Fibroblast of villous mesenchyme (primary cell): ENCODE measurements around the gene MED8. TPM values are rescaled to one million over a fixed set of nuclear protein-coding genes. Genes with fewer than 3 reads are reported as not detected.
A peak's percentile ranks its signal among the peaks of the same experiment; 100 is the strongest.

Experiments used
- DNase-seq: peaks from one replicate; pipeline ENCODE4 v3.0.0-alpha.2; 2010; ENCODE audit warnings: low read depth
- H3K4me3 ChIP-seq: 2 replicates; pipeline ENCODE4 v1.5.1; 2011; ENCODE audit warnings: low read depth, mild to moderate bottlenecking, low read length
- CTCF ChIP-seq: IDR thresholded peaks from 2 replicates; pipeline ENCODE4 v1.5.1; 2012; ENCODE audit warnings: low read depth, mild to moderate bottlenecking, low read length; ENCODE audit not compliant: insufficient read depth
- total RNA-seq: library from RNA; depleted of rRNA; stranded (reverse); fragments of >200 nt; gene quantifications from 2 replicates; pipeline ENCODE4 v1.2.3, GENCODE V29; 2012

Gene MED8
- total RNA-seq, 1 donor: 79.5 TPM

- TF ChIP-seq CTCF: peak; percentile 25
- DNase-seq: peak; percentile 89
- peak within 1 kb of the TSS; percentile 75 for H3K4me3 ChIP-seq
Observed at GRCh38 chr1:43367904-43368645, 21.5 kb downstream of the MED8 start, which contains the start of gene ELOVL1. Gene ELOVL1 (minus strand): TSS chr1:43368011. CDS start chr1:43365609, 2,402 bp downstream.

GRCh38 chr1:43367026-43367903 lies 22.3 kb downstream of the MED8 start:
- TF ChIP-seq CTCF: no peak

GRCh38 chr1:43366601-43367025 lies 23.0 kb downstream of the MED8 start:
- peak overlapping the region; percentile 75 for H3K4me3 ChIP-seq
- no peak for TF ChIP-seq CTCF
- no peak for DNase-seq

More at GRCh38 chr1:43367026-43367903, 22.3 kb downstream of the MED8 start:
- no peak for DNase-seq
- H3K4me3 ChIP-seq: peak overlapping the region; percentile 75

- H3K4me3 ChIP-seq: peak overlapping the region; percentile 75
- TF ChIP-seq CTCF: no peak
- no peak for DNase-seq
Observed at GRCh38 chr1:43366179-43366578, 23.4 kb downstream of the MED8 start.

GRCh38 chr1:43365678-43366077 lies 23.9 kb downstream of the MED8 start:
- H3K4me3 ChIP-seq: no peak overlapping the region
- no peak for DNase-seq
- no peak for TF ChIP-seq CTCF

GRCh38 chr1:43363935-43364525 lies 25.6 kb downstream of the MED8 start:
- DNase-seq: no peak
- no peak overlapping the region for H3K4me3 ChIP-seq
- TF ChIP-seq CTCF: no peak
